Immature natural killer cell (primary cell): ENCODE measurements around the gene SNCA. TPM values are rescaled to one million over a fixed set of nuclear protein-coding genes. Genes with fewer than 3 reads are reported as not detected.

Experiments
- DNase-seq, 3 donors: peaks; one replicate each; pipeline ENCODE4 v3.0.0; 2022; ENCODE audit warnings: mixed read lengths in 1 of 3
- H3K27ac Mint-ChIP-seq, 6 donors: one replicate each; pipeline ENCODE4 v1.8.0; 2020; ENCODE audit warnings: mixed read lengths in 6 of 6, mild to moderate bottlenecking in 5 of 6, inconsistent platforms in 4 of 6, moderate library complexity in 3 of 6
- H3K27me3 Mint-ChIP-seq, 3 donors: one replicate each; pipeline ENCODE4 v1.8.0; 2020 to 2021; ENCODE audit warnings: low read depth in 3 of 3, mild to moderate bottlenecking in 3 of 3, mixed read lengths in 3 of 3, moderate library complexity in 3 of 3, inconsistent platforms in 1 of 3
- H3K36me3 Mint-ChIP-seq, 3 donors: one replicate each; pipeline ENCODE4 v1.8.0; 2020; ENCODE audit warnings: mixed read lengths in 3 of 3, inconsistent platforms in 2 of 3, mild to moderate bottlenecking in 2 of 3
- H3K4me1 Mint-ChIP-seq, 2 donors: one replicate each; pipeline ENCODE4 v1.8.0; 2020; ENCODE audit warnings: inconsistent platforms in 2 of 2, mild to moderate bottlenecking in 2 of 2, mixed read lengths in 2 of 2, moderate library complexity in 1 of 2
- H3K4me3 Mint-ChIP-seq, 5 donors: one replicate each; pipeline ENCODE4 v1.8.0; 2020; ENCODE audit warnings: mild to moderate bottlenecking in 5 of 5, mixed read lengths in 5 of 5, inconsistent platforms in 3 of 5, moderate library complexity in 3 of 5
- H3K9me3 Mint-ChIP-seq, 6 donors: one replicate each; pipeline ENCODE4 v1.8.0; 2020; ENCODE audit warnings: mild to moderate bottlenecking in 6 of 6, mixed read lengths in 6 of 6, inconsistent platforms in 4 of 6, moderate library complexity in 3 of 6
- polyA plus RNA-seq, 3 donors: library from polyadenylated mRNA; unstranded; fragments of 300-500 nt; fragmentation: Illumina TruSeq; gene quantifications; one replicate each; pipeline ENCODE4 v1.2.3, GENCODE V29; 2021

The SNCA gene
- polyA plus RNA-seq, 3 donors from 2014 or later: 4.6 to 7.2 (median 4.8) TPM

GRCh38 chr4:89700766-89701423 is 136.1 kb downstream of the SNCA start:
- Mint-ChIP-seq H3K4me1 (no peaks in the 10 kb centered on the region), H3K4me3 (no peak overlapping the region), H3K9me3 (no peaks in the 10 kb centered on the region), H3K36me3 (peaks cover 0 to 3% (median 0%) of the 10 kb centered on the region in 3 donors), H3K27me3 (no peaks in the 10 kb centered on the region), H3K27ac (no peak overlapping the region)
- no peak for DNase-seq

DNA sequence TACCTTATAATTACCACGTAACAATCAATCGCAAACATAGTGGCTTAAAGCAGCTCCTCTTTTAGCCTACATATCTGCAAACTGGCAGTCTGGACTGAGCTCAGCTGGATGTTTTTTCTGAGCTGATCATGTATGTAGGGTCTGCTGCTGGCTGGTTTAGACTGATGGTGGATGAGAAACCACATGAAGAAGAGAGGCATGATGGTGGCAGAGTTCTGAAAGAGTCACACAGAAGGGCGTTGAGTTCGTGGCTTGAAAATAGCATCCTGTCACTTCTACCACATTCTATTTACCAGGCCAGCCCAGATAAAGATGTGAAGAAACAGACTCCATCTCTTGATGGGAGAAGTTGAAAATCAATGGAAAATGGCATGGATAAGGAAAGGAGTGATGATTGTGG is 151.3 kb downstream of the SNCA start:
- peak overlapping the region; percentile 41 to 80 (median 52) for H3K27ac Mint-ChIP-seq
- DNase-seq: peak; percentile 31 to 37 (median 31)
- peak overlapping the region in 3 of 5 donors; percentile 23 to 68 (median 34) for H3K4me3 Mint-ChIP-seq
- H3K36me3 Mint-ChIP-seq: no peaks in the 10 kb centered on the region
- H3K4me1 Mint-ChIP-seq: peaks cover 13 to 19% of the 10 kb centered on the region in 2 donors
- H3K9me3 Mint-ChIP-seq: peaks cover 0 to 5% (median 0%) of the 10 kb centered on the region in 6 donors
- H3K27me3 Mint-ChIP-seq: peaks cover 0 to 2% (median 2%) of the 10 kb centered on the region in 3 donors

DNA sequence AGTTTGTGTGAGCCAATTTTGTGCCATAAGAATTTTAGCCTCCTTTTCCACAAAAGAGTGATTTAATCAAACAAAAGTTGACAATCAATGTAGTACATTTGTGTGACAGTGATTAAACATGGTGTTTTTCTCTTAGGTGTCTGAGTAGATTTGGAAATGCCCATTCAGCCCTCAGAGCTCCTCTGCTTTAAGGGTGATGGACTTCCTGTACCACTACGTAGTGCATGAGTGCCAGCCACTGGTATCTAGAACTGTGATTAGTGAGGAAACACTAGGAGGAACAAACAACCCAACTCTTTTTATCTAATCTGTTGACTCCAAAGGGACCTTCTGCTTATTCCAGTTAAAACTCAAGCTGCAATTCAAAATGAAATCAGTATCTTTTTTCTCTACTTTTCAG is 151.7 kb downstream of the SNCA start:
- peaks cover 0 to 5% (median 0%) of the 10 kb centered on the region in 6 donors for H3K9me3 Mint-ChIP-seq
- H3K27me3 Mint-ChIP-seq: peaks cover 0 to 2% (median 2%) of the 10 kb centered on the region in 3 donors
- H3K36me3 Mint-ChIP-seq: no peaks in the 10 kb centered on the region
- peaks cover 13 to 19% of the 10 kb centered on the region in 2 donors for H3K4me1 Mint-ChIP-seq
- peak overlapping the region in 3 of 5 donors; percentile 23 to 68 (median 34) for H3K4me3 Mint-ChIP-seq
- peak overlapping the region; percentile 41 to 80 (median 52) for H3K27ac Mint-ChIP-seq
- peak in 1 of 3 donors; percentile 7 for DNase-seq

DNA sequence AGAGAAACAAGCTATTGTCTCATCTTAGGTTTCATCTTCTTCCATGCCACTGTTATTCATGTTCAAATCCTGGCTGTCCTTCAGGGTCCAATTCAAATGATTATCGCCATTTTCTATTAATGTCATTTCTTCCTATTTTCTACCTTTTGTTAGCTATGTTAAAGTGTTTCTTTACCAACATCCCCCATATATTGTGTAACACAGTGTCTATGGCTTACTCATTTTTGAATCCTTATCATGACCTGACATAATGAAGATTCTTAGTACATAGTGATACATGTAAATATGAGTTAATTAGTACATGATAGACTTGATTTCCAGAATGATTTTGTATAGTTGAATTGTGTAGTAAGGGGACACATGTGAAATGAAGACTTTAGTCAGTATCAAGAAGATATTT is 152.4 kb downstream of the SNCA start:
- Mint-ChIP-seq H3K36me3 (no peaks in the 10 kb centered on the region), H3K4me3 (no peak overlapping the region), H3K4me1 (peaks cover 14 to 22% of the 10 kb centered on the region in 2 donors), H3K27ac (no peak overlapping the region), H3K9me3 (peaks cover 0 to 5% (median 0%) of the 10 kb centered on the region in 6 donors), H3K27me3 (peaks cover 0 to 2% (median under 1%) of the 10 kb centered on the region in 3 donors)
- no peak for DNase-seq

DNA sequence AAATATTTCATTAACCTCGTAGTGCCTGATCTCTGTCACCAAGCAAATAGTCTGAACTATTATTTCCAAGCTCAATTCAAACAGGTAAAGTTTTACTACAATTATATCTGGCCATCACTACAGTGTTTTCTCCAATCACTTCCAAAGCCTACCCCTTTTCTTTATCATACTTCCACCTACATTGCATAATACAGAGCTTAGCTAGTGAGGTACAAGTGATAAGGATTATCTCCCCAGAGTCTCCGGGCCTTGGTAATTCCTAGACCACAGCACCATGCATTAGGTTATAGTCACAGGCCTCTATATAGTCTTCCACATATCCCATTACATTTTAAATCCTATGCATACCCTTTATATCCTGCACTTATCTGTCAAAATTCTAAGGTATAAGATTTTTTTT is 154.2 kb downstream of the SNCA start:
- Mint-ChIP-seq H3K4me3 (no peak overlapping the region), H3K36me3 (no peaks in the 10 kb centered on the region), H3K9me3 (peaks cover 0 to 5% (median 0%) of the 10 kb centered on the region in 6 donors), H3K27me3 (peaks cover 0 to 2% (median 0%) of the 10 kb centered on the region in 3 donors), H3K27ac (no peak overlapping the region), H3K4me1 (peaks cover 17 to 26% of the 10 kb centered on the region in 2 donors)
- no peak for DNase-seq

- H3K27ac Mint-ChIP-seq: no peak overlapping the region
- H3K27me3 Mint-ChIP-seq: peaks cover 0 to 3% (median 0%) of the 10 kb centered on the region in 3 donors
- peaks cover 17 to 24% of the 10 kb centered on the region in 2 donors for H3K4me1 Mint-ChIP-seq
- no peak overlapping the region for H3K4me3 Mint-ChIP-seq
- no peaks in the 10 kb centered on the region for H3K36me3 Mint-ChIP-seq
- peaks cover 0 to 5% (median 3%) of the 10 kb centered on the region in 6 donors for H3K9me3 Mint-ChIP-seq
- DNase-seq: no peak
Measured at GRCh38 chr4:89681671-89682070, 155.3 kb downstream of the SNCA start.

GRCh38 chr4:89681219-89681618 is 155.7 kb downstream of the SNCA start:
- no peak for DNase-seq
- Mint-ChIP-seq H3K4me3 (no peak overlapping the region), H3K27me3 (peaks cover 0 to 3% (median 0%) of the 10 kb centered on the region in 3 donors), H3K27ac (no peak overlapping the region), H3K9me3 (peaks cover 0 to 7% (median 3%) of the 10 kb centered on the region in 6 donors), H3K4me1 (peaks cover 15 to 19% of the 10 kb centered on the region in 2 donors), H3K36me3 (no peaks in the 10 kb centered on the region)

DNA sequence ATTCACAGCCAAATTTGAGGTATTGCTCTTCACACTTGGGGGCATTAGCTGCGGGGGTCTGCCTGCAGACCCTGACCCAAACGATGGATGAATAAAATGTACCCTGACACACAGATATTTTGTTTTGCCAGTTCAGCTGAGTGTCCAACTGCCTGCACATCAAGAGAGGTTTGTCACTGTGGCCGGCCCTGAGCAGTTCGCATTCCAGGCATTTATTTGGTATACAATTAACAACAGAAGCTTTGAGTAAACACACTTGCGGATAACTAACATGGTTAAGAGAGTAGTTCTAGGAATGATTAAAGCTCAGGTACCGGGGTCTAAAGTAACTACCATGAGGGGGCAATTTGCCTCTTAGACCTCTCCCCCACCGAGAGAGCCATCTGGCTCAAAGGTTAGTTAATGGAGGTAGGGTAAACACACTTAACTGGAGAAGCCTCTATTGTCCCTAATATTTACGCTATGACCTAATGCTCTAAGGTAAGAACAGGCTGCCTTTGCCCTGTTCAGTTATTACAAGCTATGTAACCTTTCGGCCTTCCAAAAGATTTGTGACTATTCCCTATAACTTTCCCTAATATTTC is 162.0 kb downstream of the SNCA start:
- Mint-ChIP-seq H3K9me3 (peaks cover 0 to 7% (median 3%) of the 10 kb centered on the region in 6 donors), H3K4me3 (no peak overlapping the region), H3K27me3 (peaks cover 0 to 6% (median 5%) of the 10 kb centered on the region in 3 donors), H3K27ac (no peak overlapping the region), H3K4me1 (peaks cover 4 to 7% of the 10 kb centered on the region in 2 donors), H3K36me3 (peaks cover 0 to 5% (median 0%) of the 10 kb centered on the region in 3 donors)
- DNase-seq: no peak

Other genes with a start within 250 kb of the SNCA start
- gene MMRN1, start 57.7 kb upstream of the SNCA start, polyA plus RNA-seq: 1 to 10 TPM in 2 of 3 donors, not detected in 1; 2.5 to 3.5 TPM